Lung (tissue), 12 donors: Measurements from ENCODE around the gene ZNF620. TPM values are rescaled to one million over a fixed set of nuclear protein-coding genes. Genes with fewer than 3 reads are reported as not detected.

ENCODE experiments used
- ATAC-seq: fragments of 200-7000 bp; cut with Tn5 transposase; one replicate; pipeline ENCODE4 v1.9.1; 2020; ENCODE audit warnings: moderate number of reproducible peaks; ENCODE audit not compliant: insufficient read depth, low FRiP score
- DNase-seq, 3 donors: peaks; one replicate each; pipeline ENCODE4 v3.0.0-alpha.2; 2013 to 2017
- H3K27ac ChIP-seq, 2 donors: one replicate each; pipeline ENCODE4 v1.5.1; 2013; ENCODE audit warnings: mild to moderate bottlenecking in 2 of 2, moderate library complexity in 2 of 2, control low read depth in 1 of 2, inconsistent platforms in 1 of 2, low read depth in 1 of 2, low read length in 1 of 2
- H3K27me3 ChIP-seq, 3 donors: one replicate each; pipeline ENCODE4 v1.5.1; 2013; ENCODE audit warnings: low read length in 2 of 3; ENCODE audit not compliant: control insufficient read depth in 3 of 3, insufficient read depth in 3 of 3
- H3K36me3 ChIP-seq, 4 donors: one replicate each; pipeline ENCODE4 v1.5.1; 2013; ENCODE audit warnings: low read length in 4 of 4, mild to moderate bottlenecking in 1 of 4, moderate library complexity in 1 of 4; ENCODE audit not compliant: control insufficient read depth in 4 of 4, insufficient read depth in 4 of 4
- H3K4me1 ChIP-seq, 5 donors: one replicate each; pipeline ENCODE4 v1.5.1; 2013; ENCODE audit warnings: low read length in 5 of 5, mild to moderate bottlenecking in 2 of 5, moderate library complexity in 1 of 5; ENCODE audit not compliant: control insufficient read depth in 5 of 5, insufficient read depth in 5 of 5
- H3K4me3 ChIP-seq: one replicate; pipeline ENCODE4 v1.5.1; 2013; ENCODE audit warnings: mild to moderate bottlenecking, control low read depth, moderate library complexity
- H3K9ac ChIP-seq, 2 donors: one replicate each; pipeline ENCODE4 v1.5.1; 2013; ENCODE audit warnings: low read length in 2 of 2, control low read depth in 1 of 2; ENCODE audit not compliant: insufficient read depth in 1 of 2
- H3K9me3 ChIP-seq, 4 donors: one replicate each; pipeline ENCODE4 v1.5.1; 2013; ENCODE audit warnings: low read length in 3 of 4, mild to moderate bottlenecking in 1 of 4, moderate library complexity in 1 of 4; ENCODE audit not compliant: control insufficient read depth in 4 of 4, insufficient read depth in 3 of 4
- CTCF ChIP-seq: IDR thresholded peaks from 2 replicates; pipeline ENCODE4 v1.5.1; 2012; ENCODE audit warnings: mild to moderate bottlenecking; ENCODE audit errors: control extremely low read depth, extremely low read depth
- whole genome bisulfite sequencing, 2 donors: extraction: QIAGEN DNeasy Blood & Tissue Kit; methylation state at CpG; one replicate each; pipeline ENCODE4 v1.1.7; 2013; 5-methylcytosine and 5-hydroxymethylcytosine counted together
- polyA plus RNA-seq, 2 donors: library from polyadenylated mRNA; stranded (reverse); fragments of 200-250 nt; gene quantifications; one replicate each; pipeline ENCODE4 v1.2.1, GENCODE V29; 2013
- total RNA-seq, 2 donors: library from RNA; depleted of rRNA in 1 of 2; stranded (reverse); fragments of >200 nt in 1 of 2; gene quantifications; one replicate each; pipeline ENCODE4 v1.2.1, GENCODE V29; 2014 to 2021
- donor health status: control.
- donor health status: control.
- donor health status: Bipolar disorder and iron deficiency.
- donor health status: healthy.
- donor health status: DM: yes; HTN: yes; CAD: no.

Gene ZNF620
- total and polyA plus RNA-seq, 4 donors = 2.0 to 10.7 (median 4.5) TPM

- ATAC-seq = peak; percentile 99
- peaks cover 2 to 6% (median 4%) of the 10 kb centered on the region in 4 donors for H3K36me3 ChIP-seq
- no peaks in the 10 kb centered on the region for H3K27me3 ChIP-seq
- peaks cover 0 to 15% (median 5%) of the 10 kb centered on the region in 5 donors for H3K4me1 ChIP-seq
- 1 to 2% methylated on average over 56 to 59 of the region's 59 CpGs for WGBS, 2 donors
- H3K27ac ChIP-seq = peak within 1 kb of the TSS; percentile 81 to 100
- TF ChIP-seq CTCF = no peak
- peak; percentile 88 to 94 (median 92) for DNase-seq
- peak within 1 kb of the TSS; percentile 96 for H3K4me3 ChIP-seq
- H3K9ac ChIP-seq = peak within 1 kb of the TSS; percentile 82 to 94
- H3K9me3 ChIP-seq = no peaks in the 10 kb centered on the region
Observed at GRCh38 chr3:40524568-40525285, 18.9 kb downstream of the ZNF620 start, which contains the start of gene ZNF621. Gene ZNF621, plus strand, starts transcription at chr3:40524960. Its CDS starts 881 bp downstream, at chr3:40525841.

DNA sequence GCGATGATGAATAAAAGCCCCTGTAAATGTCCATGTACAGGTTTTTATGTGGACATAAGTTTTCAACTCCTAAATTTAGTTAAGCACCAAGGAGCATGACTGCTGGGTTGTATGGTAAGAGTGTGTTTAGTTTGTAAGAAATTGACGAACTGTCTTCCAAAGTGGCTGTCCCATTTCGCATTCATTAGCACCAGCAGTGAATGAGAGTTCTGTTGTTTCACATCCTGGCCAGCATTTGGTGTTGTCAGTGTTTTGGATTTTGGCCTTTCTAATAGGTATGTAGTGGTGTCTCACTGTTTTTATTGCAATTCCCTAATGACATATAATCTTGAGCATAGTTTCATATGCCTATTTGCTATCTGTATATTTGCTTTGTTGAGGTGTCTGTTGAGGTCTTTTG, 22.6 kb downstream of the ZNF620 start:
- no peak overlapping the region for H3K4me3 ChIP-seq
- peaks cover 21 to 40% (median 34%) of the 10 kb centered on the region in 4 donors for H3K36me3 ChIP-seq
- H3K27me3 ChIP-seq = no peaks in the 10 kb centered on the region
- peaks cover 0 to 11% (median 8%) of the 10 kb centered on the region in 4 donors for H3K9me3 ChIP-seq
- peaks cover 0 to 15% (median 5%) of the 10 kb centered on the region in 5 donors for H3K4me1 ChIP-seq
- DNase-seq (peak in 1 of 3 donors; percentile 12), ATAC-seq (no peak)
- no peak for TF ChIP-seq CTCF
- WGBS, 2 donors = 93% methylated on average over 3 of the region's 3 CpGs
- H3K27ac ChIP-seq = no peak overlapping the region
- no peak overlapping the region for H3K9ac ChIP-seq

DNA sequence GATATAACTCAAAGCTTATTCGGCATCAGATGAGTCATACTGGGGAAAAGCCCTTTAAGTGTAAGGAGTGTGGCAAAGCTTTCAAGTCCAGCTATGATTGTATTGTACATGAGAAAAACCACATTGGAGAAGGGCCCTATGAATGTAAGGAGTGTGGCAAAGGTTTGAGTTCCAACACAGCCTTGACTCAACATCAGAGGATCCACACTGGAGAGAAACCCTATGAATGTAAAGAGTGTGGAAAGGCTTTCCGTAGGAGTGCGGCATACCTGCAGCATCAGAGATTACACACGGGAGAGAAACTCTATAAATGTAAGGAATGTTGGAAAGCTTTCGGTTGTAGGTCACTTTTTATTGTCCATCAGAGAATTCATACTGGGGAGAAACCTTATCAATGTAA, 26.4 kb downstream of the ZNF620 start:
- no peak for TF ChIP-seq CTCF
- Histone ChIP-seq H3K36me3 (peaks cover 29 to 60% (median 54%) of the 10 kb centered on the region in 4 donors), H3K4me3 (no peak overlapping the region), H3K4me1 (no peaks in the 10 kb centered on the region), H3K9me3 (peaks cover 0 to 14% (median 11%) of the 10 kb centered on the region in 4 donors), H3K27me3 (no peaks in the 10 kb centered on the region), H3K9ac (no peak overlapping the region), H3K27ac (no peak overlapping the region)
- DNase-seq (no peak), ATAC-seq (no peak)
- WGBS, 2 donors = 97% methylated on average over 5 of the region's 5 CpGs
